ENCODE data around the gene GJD4. TPM values are rescaled to one million over a fixed set of nuclear protein-coding genes. Genes with fewer than 3 reads are reported as not detected.

Gene GJD4
- total RNA-seq, 2 donors from 2014 or later = 1.1 TPM; not detected in 1

- WGBS = 82% methylated on average over 1 of the region's 1 CpG
- intact Hi-C loops (cut with DNase I) = no loop called here
Measured at GRCh38 chr10:35570397-35570796, 34.7 kb upstream of the GJD4 start.

DNA sequence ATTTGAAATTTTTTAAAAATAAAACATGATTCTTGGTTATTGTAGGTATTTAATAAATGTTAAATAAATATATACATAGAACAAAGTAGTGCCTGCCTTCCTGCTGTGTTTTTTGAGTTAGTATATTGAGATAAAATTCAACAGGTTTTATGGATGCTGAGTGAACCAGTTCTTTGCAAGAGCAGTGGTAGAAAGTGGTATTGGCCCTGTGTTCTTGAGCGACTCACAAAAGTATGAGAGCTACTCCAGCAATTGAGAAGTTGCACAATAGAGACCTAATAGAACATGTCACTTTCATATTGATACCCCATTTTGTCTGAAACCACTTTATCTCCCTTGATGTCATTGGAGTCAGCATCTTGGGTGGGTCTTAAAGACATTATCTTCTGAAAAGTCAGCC, 32.6 kb upstream of the GJD4 start:
- no peaks in the 10 kb centered on the region for H3K9me3 ChIP-seq

More at GRCh38 chr10:35570397-35570796, 34.7 kb upstream of the GJD4 start:
- H3K27ac ChIP-seq = no peak overlapping the region
- H3K9me3 ChIP-seq = no peaks in the 10 kb centered on the region
- TF ChIP-seq POLR2A (IDR thresholded peaks at IDR 0.05) (no peak), POLR2AphosphoS5 (IDR thresholded peaks at IDR 0.05) (no peak), CTCF (IDR thresholded peaks at IDR 0.05) (no peak)
- no peak for DNase-seq (ENCODE audit: low spot score)
- no peaks in the 10 kb centered on the region for H3K27me3 ChIP-seq (replicated peaks; ENCODE audit: insufficient read depth)
- no peak overlapping the region for H3K4me3 ChIP-seq
- no peaks in the 10 kb centered on the region for H3K4me1 ChIP-seq (replicated peaks)
- no peaks in the 10 kb centered on the region for H3K36me3 ChIP-seq

GRCh38 chr10:35573796-35574195, 31.3 kb upstream of the GJD4 start:
- no peaks in the 10 kb centered on the region for H3K27me3 ChIP-seq (replicated peaks; ENCODE audit: insufficient read depth)
- H3K4me1 ChIP-seq (replicated peaks) = no peaks in the 10 kb centered on the region
- WGBS = 100% methylated on average over 1 of the region's 1 CpG
- intact Hi-C loops (cut with DNase I) = no loop called here
- no peak overlapping the region for H3K4me3 ChIP-seq
- no peak overlapping the region for H3K27ac ChIP-seq
- no peaks in the 10 kb centered on the region for H3K9me3 ChIP-seq
- no peaks in the 10 kb centered on the region for H3K36me3 ChIP-seq
- no peak for TF ChIP-seq CTCF (IDR thresholded peaks at IDR 0.05)
- TF ChIP-seq POLR2A (IDR thresholded peaks at IDR 0.05) = no peak
- TF ChIP-seq POLR2AphosphoS5 (IDR thresholded peaks at IDR 0.05) = no peak
- DNase-seq (ENCODE audit: low spot score) = no peak

More for the DNA sequence above, 32.6 kb upstream of the GJD4 start:
- intact Hi-C loops (cut with DNase I) = no loop called here
- H3K4me3 ChIP-seq = no peak overlapping the region
- H3K36me3 ChIP-seq = no peaks in the 10 kb centered on the region
- TF ChIP-seq CTCF (IDR thresholded peaks at IDR 0.05) = no peak
- TF ChIP-seq POLR2A (IDR thresholded peaks at IDR 0.05) = no peak
- no peak for TF ChIP-seq POLR2AphosphoS5 (IDR thresholded peaks at IDR 0.05)
- DNase-seq (ENCODE audit: low spot score) = no peak
- H3K27me3 ChIP-seq (replicated peaks; ENCODE audit: insufficient read depth) = no peaks in the 10 kb centered on the region
- H3K27ac ChIP-seq = no peak overlapping the region
- WGBS = 94% methylated on average over 1 of the region's 1 CpG
- H3K4me1 ChIP-seq (replicated peaks) = no peaks in the 10 kb centered on the region

GRCh38 chr10:35574924-35575352, 30.2 kb upstream of the GJD4 start:
- Histone ChIP-seq H3K9me3 (no peaks in the 10 kb centered on the region), H3K4me1 (replicated peaks) (no peaks in the 10 kb centered on the region), H3K27ac (no peak overlapping the region), H3K36me3 (no peaks in the 10 kb centered on the region), H3K4me3 (no peak overlapping the region), H3K27me3 (replicated peaks; ENCODE audit: insufficient read depth) (no peaks in the 10 kb centered on the region)
- TF ChIP-seq POLR2AphosphoS5 (IDR thresholded peaks at IDR 0.05) (no peak), POLR2A (IDR thresholded peaks at IDR 0.05) (no peak), CTCF (IDR thresholded peaks at IDR 0.05) (no peak)
- 82% methylated on average over 9 of the region's 9 CpGs for WGBS
- no peak for DNase-seq (ENCODE audit: low spot score)
- intact Hi-C loops (cut with DNase I) = no loop called here

- H3K36me3 ChIP-seq = no peaks in the 10 kb centered on the region
- no peaks in the 10 kb centered on the region for H3K9me3 ChIP-seq
- no peak overlapping the region for H3K4me3 ChIP-seq
- no peak for DNase-seq (ENCODE audit: low spot score)
- intact Hi-C loops (cut with DNase I) = no loop called here
- no peaks in the 10 kb centered on the region for H3K27me3 ChIP-seq (replicated peaks; ENCODE audit: insufficient read depth)
- WGBS = 93% methylated on average over 9 of the region's 9 CpGs
- H3K27ac ChIP-seq = no peak overlapping the region
- TF ChIP-seq POLR2A (IDR thresholded peaks at IDR 0.05) = no peak
- TF ChIP-seq CTCF (IDR thresholded peaks at IDR 0.05) = no peak
- no peak for TF ChIP-seq POLR2AphosphoS5 (IDR thresholded peaks at IDR 0.05)
- no peaks in the 10 kb centered on the region for H3K4me1 ChIP-seq (replicated peaks)
Measured at GRCh38 chr10:35575640-35576039, 29.5 kb upstream of the GJD4 start.

Data from prostate gland (tissue), 2 donors.